Measurements from ENCODE around the gene PGP.

DNA sequence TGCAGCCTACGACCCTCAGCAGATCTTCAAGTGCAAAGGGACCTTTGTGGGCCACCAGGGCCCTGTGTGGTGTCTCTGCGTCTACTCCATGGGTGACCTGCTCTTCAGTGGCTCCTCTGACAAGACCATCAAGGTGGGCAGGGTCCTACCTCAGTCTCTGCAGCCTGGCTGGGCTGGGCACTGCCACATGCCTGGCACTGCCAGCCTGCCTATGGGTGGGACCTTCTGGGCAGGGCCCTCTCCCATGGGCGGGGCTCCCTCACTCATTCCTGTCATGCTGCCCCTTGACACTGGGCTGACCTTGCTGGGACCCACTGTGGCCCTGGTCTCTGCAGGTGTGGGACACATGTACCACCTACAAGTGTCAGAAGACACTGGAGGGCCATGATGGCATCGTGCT lies 40.7 kb downstream of the PGP start:
- no peak for TF ChIP-seq EZH2 (IDR thresholded peaks at IDR 0.05)
- TF ChIP-seq, protein P1, sequence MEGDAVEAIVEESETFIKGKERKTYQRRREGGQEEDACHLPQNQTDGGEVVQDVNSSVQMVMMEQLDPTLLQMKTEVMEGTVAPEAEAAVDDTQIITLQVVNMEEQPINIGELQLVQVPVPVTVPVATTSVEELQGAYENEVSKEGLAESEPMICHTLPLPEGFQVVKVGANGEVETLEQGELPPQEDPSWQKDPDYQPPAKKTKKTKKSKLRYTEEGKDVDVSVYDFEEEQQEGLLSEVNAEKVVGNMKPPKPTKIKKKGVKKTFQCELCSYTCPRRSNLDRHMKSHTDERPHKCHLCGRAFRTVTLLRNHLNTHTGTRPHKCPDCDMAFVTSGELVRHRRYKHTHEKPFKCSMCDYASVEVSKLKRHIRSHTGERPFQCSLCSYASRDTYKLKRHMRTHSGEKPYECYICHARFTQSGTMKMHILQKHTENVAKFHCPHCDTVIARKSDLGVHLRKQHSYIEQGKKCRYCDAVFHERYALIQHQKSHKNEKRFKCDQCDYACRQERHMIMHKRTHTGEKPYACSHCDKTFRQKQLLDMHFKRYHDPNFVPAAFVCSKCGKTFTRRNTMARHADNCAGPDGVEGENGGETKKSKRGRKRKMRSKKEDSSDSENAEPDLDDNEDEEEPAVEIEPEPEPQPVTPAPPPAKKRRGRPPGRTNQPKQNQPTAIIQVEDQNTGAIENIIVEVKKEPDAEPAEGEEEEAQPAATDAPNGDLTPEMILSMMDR (IDR thresholded peaks at IDR 0.05 in 2 of 3, conservative IDR thresholded peaks at IDR 0.05 in 1 of 3; ENCODE audit: borderline replicate concordance in 1 of 3, insufficient read depth in 1 of 3, low read depth in 2 of 3, low read length in 2 of 3): no peak
- TF ChIP-seq ZNF274 (IDR thresholded peaks at IDR 0.05; ENCODE audit: low read depth, low read length): no peak
- TF ChIP-seq POLR2A (IDR thresholded peaks at IDR 0.05; ENCODE audit: borderline replicate concordance, extremely low read depth, insufficient read depth, insufficient read length): no peak
- no peak for TF ChIP-seq FOSL1 (IDR thresholded peaks at IDR 0.05; ENCODE audit: low read depth)
- TF ChIP-seq, protein P2, sequence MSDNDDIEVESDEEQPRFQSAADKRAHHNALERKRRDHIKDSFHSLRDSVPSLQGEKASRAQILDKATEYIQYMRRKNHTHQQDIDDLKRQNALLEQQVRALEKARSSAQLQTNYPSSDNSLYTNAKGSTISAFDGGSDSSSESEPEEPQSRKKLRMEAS (IDR thresholded peaks at IDR 0.05): no peak
- TF ChIP-seq ZFX (IDR thresholded peaks at IDR 0.05): no peak
- no peak for TF ChIP-seq RAD21 (IDR thresholded peaks at IDR 0.05; ENCODE audit: low read depth)
- no peak for TF ChIP-seq CEBPB (IDR thresholded peaks at IDR 0.05; ENCODE audit: low read depth)
- TF ChIP-seq, protein P3, sequence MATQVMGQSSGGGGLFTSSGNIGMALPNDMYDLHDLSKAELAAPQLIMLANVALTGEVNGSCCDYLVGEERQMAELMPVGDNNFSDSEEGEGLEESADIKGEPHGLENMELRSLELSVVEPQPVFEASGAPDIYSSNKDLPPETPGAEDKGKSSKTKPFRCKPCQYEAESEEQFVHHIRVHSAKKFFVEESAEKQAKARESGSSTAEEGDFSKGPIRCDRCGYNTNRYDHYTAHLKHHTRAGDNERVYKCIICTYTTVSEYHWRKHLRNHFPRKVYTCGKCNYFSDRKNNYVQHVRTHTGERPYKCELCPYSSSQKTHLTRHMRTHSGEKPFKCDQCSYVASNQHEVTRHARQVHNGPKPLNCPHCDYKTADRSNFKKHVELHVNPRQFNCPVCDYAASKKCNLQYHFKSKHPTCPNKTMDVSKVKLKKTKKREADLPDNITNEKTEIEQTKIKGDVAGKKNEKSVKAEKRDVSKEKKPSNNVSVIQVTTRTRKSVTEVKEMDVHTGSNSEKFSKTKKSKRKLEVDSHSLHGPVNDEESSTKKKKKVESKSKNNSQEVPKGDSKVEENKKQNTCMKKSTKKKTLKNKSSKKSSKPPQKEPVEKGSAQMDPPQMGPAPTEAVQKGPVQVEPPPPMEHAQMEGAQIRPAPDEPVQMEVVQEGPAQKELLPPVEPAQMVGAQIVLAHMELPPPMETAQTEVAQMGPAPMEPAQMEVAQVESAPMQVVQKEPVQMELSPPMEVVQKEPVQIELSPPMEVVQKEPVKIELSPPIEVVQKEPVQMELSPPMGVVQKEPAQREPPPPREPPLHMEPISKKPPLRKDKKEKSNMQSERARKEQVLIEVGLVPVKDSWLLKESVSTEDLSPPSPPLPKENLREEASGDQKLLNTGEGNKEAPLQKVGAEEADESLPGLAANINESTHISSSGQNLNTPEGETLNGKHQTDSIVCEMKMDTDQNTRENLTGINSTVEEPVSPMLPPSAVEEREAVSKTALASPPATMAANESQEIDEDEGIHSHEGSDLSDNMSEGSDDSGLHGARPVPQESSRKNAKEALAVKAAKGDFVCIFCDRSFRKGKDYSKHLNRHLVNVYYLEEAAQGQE (IDR thresholded peaks at IDR 0.05; ENCODE audit: low read depth): no peak
- TF ChIP-seq, protein P4, sequence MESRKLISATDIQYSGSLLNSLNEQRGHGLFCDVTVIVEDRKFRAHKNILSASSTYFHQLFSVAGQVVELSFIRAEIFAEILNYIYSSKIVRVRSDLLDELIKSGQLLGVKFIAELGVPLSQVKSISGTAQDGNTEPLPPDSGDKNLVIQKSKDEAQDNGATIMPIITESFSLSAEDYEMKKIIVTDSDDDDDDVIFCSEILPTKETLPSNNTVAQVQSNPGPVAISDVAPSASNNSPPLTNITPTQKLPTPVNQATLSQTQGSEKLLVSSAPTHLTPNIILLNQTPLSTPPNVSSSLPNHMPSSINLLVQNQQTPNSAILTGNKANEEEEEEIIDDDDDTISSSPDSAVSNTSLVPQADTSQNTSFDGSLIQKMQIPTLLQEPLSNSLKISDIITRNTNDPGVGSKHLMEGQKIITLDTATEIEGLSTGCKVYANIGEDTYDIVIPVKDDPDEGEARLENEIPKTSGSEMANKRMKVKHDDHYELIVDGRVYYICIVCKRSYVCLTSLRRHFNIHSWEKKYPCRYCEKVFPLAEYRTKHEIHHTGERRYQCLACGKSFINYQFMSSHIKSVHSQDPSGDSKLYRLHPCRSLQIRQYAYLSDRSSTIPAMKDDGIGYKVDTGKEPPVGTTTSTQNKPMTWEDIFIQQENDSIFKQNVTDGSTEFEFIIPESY (IDR thresholded peaks at IDR 0.05; ENCODE audit: extremely low read depth, insufficient replicate concordance, low read length): no peak
- no peak for TF ChIP-seq CBX3 (IDR thresholded peaks at IDR 0.05; ENCODE audit: low read depth)
- TF ChIP-seq EZH2phosphoT487 (IDR thresholded peaks at IDR 0.05; ENCODE audit: borderline replicate concordance): no peak
- no peak for TF ChIP-seq SP1 (IDR thresholded peaks at IDR 0.05; ENCODE audit: low read depth)
